ENCODE results near the gene ATP6V1E1.

- TF ChIP-seq CTCF (IDR thresholded peaks at IDR 0.05; ENCODE audit: low read depth, low read length) (no peak), MAX (IDR thresholded peaks at IDR 0.05; ENCODE audit: low read depth, low read length) (no peak), POLR2A (IDR thresholded peaks at IDR 0.05; ENCODE audit: extremely low read depth, insufficient read length) (no peak), MYC (IDR thresholded peaks at IDR 0.05; ENCODE audit: low read depth, low read length) (no peak)
Observed at GRCh38 chr22:17578136-17578754, 50.3 kb downstream of the ATP6V1E1 start.
